Measurements from ENCODE around the gene MICU1.

- no peak for TF ChIP-seq GATA2 (IDR thresholded peaks at IDR 0.05; ENCODE audit: low read depth, low read length)
- TF ChIP-seq GATA3 (IDR thresholded peaks at IDR 0.05; ENCODE audit: low read depth, low read length) = no peak
Measured at GRCh38 chr10:72332423-72333111, 293.3 kb downstream of the MICU1 start.

Data from SH-SY5Y (cell line).